Right renal pelvis (tissue), 4 donors: Measurements from ENCODE around the gene TVP23A. TPM values are rescaled to one million over a fixed set of nuclear protein-coding genes. Genes with fewer than 3 reads are reported as not detected.
A peak's percentile ranks its signal among the peaks of the same experiment; 100 is the strongest.
"Not testable (repeated sequence)": the region's sequence is repeated elsewhere in the genome, so short reads cannot be mapped to it uniquely, and the experiment has no call there.

Experiments used
- DNase-seq, 4 donors: peaks; one replicate each; pipeline ENCODE4 v3.0.0-alpha.2; 2013; ENCODE audit warnings: low read depth in 4 of 4, low spot score in 3 of 4, missing footprints in 1 of 4
- polyA plus RNA-seq, 4 donors: library from polyadenylated mRNA; unstranded; fragments of 120-200 nt; gene quantifications; one replicate each; pipeline ENCODE4 v1.2.1, GENCODE V29; 2013; ENCODE audit not compliant: insufficient read length in 4 of 4

TVP23A gene
- polyA plus RNA-seq, 4 donors = 3.0 to 4.1 (median 3.7) TPM

DNA sequence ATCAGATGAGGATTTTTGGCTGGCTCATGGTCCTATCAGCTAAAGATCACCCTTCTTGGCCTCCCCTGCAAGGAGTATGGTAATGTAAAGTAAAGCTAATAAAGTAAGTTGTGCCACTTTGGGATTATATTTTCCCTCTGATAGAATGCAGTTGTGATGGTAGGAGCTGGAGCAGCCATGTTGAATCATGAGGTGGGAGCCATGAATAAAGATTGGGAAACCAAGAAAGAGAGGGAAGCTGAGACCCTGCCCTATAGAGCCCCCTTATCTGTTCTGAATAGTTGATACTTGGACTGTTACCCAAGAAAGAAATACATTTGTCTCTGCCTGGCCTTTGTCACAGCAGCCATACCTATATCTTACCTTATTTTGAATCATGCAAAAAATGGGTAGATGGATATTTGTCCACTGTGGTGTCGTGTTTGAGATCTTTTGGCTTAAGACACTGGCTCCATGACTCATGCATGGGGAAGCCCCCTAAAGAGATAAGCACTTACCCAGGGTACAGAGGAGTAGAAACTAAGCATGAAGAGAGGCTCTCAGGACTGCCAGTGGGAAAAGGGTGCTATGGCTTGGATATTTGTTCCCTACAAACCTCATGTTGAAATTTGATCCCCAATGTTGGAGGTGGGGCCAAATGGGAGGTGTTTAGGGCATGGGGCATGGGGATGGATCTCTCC is 17.7 kb upstream of the TVP23A start:
- DNase-seq = no peak

DNA sequence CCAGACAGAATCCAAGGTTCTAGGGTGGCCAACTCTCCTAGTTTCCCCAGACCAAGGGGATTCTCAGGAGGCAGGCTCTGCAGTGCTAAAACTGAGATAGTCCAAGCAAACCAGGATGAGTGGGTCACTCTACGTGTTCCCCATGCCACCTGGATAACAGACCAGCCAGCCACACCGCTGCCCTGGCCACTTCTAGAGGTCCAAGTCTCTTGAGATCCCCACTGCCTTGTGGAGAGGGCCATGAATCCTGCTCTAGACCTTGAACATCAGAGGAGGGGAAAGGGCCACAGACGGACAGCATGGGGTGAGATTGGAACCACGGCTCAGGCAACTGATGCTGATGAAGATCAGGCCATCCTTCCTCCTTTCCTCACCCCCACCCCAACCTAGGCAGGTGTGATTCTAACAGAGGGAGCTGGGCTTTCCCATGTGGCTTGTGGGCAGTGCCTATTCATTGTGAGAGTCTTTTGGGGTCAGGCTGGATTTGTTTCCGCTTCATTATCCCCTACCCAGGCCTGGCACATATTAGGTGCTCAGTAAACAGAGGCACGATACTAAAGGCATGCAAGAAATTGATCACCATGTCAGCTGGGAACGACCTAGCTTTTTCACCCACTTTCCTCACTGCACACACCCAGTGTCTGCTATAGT is 16.8 kb upstream of the TVP23A start:
- no peak for DNase-seq

DNA sequence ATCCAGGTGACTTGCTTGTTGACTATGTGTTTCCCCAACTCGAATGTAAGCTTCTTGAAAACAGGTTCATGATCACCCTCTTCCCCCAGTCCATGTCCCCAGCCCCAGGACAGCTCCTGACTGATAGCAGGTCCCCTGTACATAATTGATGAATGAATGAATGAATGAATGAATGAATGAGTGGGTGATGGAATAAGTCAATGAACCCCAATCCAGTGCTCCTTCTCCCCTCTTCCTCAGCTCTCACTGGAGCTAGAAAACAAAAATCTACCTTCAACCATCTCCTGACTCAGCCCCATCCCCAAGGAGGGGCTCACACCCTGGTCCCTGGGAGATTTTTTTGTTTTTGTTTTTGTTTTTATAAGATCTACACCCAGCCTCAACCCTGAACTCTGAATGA is 16.2 kb upstream of the TVP23A start:
- no peak for DNase-seq

DNA sequence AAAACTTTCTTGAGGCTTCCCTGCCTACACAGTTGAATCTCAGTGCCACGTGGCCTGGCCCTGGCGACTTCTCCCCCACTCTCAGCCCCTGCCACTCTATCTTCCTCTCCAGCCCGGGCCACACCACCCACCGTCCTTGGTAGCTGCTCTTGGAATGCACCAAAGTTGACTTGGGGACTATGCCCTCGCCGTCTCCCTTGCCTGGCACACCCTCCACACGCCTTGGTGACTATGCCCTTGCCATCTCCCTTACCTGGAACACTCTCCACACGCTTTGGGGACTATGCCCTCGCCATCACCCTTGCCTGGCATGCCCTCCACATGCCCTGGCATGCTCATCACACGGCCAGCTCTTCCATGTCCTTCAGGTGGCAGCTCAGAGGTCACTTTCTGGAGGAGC is 15.5 kb upstream of the TVP23A start:
- DNase-seq = no peak

DNA sequence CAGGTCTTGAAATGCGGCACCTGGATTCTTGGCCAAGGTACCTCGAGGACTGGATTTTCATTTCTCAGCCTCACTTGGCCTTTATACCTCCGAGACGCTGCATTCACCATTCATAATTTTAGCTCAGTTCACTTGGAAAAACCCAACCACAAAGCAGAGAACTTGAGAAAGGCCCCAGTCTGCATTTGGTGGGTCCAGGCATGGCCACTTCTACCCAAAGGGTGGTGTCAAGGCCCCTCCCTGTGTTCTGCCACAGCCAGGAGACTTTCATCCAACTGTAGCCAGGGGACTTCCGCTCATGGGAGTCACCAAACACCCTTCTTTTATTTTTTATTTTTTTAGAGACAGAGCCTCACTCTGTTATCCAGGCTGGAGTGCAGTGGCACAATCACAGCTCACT is 14.7 kb upstream of the TVP23A start:
- no peak for DNase-seq

DNA sequence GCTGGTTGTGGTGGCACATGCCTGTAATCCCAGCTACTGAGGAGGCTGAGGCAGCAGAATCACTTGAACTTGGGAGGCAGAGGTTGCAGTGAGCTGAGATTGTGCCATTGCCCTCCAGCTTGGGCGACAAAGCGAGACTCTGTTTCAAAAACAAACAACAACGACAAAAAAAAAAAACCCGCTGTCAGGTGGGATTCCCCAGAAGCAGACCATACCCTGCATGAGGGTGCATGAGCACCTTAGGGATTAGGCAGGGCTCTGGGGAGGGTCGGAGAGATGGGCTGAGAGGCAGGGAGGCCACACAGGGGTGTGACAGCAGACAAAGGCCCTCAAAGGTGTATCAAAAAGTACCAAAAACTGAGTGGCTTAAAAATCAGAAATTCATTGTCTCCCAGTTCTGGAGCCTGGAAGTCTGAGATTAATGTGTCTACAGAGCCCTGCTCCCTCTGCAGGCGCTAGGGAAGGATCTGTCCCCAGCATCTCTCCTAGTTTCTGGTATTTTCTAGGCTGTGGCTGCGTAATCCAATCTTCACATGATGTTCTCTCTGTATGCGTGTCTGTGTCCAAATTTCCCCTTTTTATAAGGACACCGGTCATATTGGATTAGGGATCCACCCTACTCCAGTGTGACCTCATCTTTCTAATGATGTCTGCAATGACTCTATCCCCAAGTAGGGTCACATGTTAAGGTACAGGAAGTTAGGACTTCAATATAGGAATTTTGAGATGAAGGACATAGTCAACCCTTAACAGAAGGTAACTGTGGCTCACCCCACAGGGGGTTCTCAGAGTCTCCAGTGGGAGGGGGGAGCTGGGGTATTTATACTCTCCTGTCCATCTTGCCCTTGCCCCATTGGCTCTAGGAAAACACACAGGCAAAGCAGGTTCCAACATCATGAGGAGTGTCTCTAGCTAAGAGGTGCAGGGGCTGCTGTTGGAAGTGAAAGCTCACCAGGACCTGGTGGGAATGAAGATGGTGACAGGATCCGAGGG is 13.6 kb upstream of the TVP23A start:
- no peak for DNase-seq

DNA sequence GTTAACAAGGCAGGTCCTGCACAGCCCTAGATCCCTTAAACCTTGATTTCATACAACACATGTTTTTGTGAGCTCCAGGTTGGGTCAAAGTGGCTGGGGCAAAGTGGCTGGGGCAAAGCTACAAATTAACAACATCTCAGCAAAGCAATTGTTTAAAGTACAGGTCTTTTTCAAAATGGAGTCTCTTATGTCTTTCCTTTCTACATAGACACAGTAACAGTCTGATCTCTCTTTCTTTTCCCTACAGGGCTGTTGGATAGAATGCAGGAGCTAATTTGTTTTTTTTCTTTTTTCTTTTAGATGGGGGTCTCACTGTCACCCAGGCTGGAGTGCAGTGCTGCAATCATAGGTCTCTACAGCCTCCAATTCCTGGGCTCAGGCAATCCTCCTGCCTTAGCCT is 11.6 kb upstream of the TVP23A start:
- DNase-seq = not testable (repeated sequence)

DNA sequence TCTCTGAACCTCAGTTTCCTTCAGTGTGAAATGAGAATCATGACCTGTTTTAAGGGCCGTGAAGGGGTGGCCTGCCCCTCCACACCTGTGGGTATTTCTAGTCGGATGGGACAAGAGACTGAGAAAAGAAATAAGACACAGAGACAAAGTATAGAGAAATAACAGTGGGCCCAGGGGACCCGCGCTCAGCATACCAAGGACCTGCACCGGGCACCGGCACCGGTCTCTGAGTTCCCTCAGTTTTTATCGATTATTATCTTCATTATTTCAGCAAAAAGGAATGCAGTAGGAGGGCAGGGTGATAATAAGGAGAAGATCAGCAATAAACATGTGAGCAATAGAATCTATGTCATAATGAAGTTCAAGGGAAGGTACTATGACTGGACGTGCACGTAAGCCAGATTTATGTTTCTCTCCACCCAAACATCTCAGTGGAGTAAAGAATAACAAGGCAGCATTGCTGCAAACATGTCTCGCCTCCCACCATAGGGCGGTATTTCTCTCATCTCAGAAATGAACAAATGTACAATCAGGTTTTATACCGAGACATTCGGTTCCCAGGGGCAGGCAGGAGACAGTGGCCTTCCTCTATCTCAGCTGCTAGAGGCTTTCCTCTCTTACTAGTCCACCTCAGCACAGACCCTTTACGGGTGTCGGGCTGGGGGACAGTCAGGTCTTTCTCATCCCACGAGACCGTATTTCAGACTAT is 10.9 kb upstream of the TVP23A start:
- DNase-seq = not testable (repeated sequence)

DNA sequence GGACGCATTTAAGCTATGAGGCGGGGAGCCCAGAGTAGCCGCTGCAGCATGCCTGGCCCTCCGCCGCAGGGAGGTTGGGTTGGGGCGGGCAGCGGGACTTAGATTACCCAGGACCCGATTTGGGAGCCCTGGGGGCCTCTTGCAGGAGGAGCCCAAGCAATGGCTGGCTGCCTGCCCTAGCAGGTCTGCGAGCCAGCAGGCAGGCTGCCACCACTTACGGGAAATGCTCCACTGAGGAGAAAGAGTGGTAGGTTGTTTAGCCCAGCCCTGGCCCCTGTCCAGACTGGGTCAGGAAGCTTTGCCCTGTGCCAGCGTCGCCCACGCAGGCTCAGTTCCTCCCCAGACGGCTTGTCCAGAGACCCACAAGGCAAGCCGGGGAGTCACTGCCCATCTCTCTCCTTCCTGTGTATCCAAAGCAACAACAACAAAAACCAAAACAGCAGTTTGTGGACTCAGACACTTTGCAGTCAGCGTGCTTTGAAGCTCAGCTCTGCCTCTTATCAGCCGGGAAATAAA is 10.3 kb upstream of the TVP23A start:
- DNase-seq = peak in 3 of 4 donors; percentile 23 to 47 (median 33)

DNA sequence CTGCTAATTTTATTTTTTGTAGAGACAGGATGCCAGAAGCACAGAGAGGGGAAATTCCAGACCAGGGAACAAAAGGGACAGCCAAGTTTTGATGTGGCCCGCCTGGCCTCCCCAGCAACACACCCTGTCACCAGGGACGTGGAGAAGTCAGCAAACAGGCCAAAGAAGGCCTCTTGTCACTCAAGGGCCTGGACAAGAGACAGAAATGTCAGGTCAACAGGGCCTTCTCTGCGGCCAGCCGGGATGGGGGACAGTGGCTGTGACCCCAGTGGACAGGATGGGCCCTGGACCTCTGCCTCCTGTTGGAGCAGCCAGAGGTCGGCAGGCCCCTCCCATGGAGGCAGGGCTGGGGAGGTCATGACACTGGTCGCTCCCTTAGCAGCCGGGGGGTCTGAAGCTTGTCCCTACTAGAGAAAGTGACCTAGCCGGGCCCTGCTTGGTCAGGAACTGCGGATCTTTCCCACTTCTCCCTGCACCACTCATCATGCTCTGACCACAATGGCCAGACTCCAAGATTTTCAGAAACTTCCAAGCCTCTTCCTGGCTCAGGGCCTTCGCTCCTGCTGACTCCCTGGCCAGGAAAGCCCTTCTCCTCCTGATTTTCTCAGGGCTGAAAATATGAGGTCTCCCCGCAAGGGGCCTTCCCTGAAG is 9.2 kb upstream of the TVP23A start:
- peak in 3 of 4 donors; percentile 18 to 48 (median 26) for DNase-seq

DNA sequence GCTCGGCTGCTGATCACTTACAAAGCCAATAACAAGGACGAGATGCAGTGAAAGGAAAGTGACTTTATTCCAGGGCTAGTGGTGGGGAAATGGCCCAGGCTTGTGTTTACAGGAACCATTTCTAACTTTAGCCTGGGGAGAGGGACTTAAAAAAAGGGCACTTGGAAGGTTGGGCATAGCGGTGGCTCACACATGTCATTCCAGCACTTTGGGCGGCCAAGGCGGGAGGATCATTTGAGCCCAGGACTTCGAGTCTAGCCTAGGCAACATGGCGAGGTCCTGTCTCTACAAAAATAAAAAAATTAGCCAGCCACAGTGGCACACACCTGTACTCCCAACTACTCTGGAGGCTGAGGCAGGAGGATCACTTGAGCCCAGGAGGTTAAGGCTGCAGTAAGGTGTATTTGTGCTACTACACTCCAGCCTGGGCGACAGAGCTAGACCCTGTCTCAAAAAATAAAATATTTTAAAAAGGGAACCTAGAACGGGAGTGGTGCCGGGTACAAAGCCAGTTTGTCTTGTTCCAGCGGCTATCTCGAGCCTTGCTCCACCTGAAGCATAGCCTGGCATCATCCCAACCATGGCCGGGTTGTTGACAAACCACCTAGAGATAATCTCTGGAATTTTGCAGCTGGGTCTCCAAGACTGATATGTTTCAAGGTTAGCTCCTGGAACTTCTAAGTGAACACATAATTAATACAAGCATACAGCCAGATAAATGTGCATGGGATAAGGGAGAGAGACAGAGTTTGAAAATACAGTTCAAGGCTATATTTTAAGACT is 5.7 kb upstream of the TVP23A start:
- DNase-seq = no peak

DNA sequence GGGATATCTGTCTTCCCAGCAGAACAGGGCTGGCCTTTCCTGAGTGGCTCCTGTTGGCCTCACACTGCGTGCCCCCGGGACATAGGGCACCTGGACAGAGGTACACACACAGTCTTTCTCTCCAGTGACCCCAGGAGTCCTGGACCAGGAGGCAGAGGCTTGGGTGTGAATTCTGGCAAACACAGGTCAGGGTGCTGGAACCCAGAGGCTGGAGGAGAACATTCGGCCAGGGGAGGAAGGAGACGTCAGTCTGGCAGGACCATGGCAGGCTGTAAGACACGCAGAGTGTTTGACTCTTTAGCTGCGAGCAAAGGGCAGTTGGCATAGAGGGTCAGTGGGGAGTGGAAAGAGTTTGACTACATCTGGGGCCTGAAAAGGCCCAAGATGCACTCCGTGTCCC is 4.1 kb upstream of the TVP23A start:
- no peak for DNase-seq

DNA sequence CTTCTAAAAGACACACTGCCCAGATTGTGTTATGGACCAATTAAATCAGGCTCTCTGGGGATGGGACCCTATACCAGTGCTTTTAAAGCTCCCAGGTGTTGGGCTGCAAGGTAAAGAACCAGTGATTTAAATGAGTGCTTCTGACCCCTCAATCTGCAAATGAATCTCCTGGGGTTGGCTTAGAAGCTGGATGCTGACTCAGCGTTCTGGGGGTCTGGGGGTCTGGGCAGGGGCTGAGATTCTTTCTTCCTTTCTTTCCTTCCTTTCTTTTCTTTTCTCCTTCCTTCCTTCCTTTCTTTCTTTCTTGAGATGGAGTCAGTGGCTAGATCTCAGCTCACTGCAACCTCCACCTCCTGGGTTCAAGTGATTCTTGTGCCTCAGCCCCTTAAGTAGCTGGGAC is 2.0 kb upstream of the TVP23A start:
- DNase-seq = no peak

DNA sequence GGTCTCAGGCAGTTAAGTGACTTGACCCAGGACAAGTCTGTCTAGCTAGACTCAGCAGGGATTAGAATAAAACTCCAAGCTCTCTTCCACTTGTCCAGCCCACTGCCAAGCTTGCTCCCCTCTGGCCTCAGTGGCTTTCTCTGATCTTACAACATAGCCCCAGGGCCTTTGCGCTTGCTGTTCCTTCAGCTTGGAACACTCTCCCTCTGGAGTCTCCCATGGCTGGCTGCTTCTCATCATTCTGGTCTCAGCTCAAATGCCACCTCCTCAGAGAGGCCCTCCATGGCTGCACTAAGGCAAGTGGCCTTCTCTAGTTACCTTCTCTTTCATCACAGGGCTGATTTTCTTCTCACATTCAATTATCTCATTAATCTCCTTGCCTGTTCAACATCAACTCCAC is 1.1 kb downstream of the TVP23A start:
- DNase-seq = no peak

DNA sequence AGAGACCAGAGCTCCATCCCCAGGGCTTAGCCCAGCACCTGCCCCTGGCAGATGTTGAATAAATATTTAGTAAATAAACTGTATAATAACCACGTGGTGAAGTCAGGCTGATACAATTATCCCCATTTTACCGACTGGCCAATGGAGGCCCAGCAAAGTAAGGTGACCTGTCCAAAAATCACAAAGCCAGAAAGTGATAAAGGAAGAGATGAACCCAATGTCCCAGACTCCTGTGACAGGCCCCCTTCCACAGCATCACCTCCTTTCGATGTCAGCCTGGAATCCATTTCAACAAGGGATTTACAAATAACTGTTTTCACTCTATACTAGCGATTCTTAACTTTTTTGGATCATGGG is 5.5 kb downstream of the TVP23A start:
- no peak for DNase-seq

DNA sequence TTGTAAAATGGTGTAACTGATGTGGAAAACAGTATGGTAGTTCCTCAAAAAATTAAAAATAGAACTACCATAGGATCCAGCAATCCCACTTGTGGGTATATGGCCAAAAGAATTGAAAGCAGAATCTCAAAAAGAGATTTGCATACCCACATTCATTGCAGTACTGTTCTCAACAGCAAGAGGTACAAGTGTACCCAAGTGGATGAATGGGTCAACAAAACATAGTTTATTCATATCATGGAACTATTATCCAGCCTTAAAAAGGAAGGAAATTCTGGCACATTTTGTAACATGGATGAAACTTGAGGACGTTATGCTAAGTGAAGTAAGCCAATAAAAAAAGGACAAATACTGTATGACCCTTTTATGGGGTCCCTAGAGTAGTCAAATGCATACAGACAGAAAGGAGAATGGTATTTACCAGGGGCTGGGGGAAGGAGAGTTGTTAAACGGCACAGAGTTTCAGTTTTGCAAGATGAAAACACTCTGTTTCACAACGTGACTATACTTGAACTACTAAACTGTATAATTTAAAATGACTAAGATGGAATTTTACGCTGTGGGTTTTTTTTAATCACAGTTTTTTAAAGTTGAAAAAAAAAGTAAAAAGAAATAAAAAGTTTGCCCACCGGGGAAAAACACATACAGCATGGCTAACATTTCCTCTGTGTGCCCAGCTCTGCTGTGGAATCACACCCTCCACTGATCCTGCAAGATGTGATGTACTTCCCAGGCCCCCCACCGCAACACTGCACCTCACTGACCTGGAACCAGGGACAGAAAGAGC is 6.1 kb downstream of the TVP23A start:
- no peak for DNase-seq

DNA sequence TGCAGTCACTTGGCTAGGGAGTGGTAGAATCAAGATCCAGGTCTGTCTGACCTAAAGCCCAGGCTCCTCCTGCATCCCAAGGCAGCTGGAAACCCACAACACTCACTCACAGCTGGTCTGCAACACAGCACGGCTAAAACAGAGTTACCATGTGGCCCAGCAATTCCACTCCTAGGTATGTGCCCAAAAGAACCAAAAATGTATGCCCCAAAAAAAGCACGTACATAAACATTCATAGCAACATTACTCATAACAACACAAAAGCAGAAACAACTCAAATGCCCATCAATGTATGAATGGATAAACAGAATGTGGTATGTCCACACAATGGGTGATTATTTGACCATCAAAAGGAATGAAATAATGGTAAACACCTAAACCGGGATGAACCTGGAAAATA is 8.9 kb downstream of the TVP23A start:
- no peak for DNase-seq

DNA sequence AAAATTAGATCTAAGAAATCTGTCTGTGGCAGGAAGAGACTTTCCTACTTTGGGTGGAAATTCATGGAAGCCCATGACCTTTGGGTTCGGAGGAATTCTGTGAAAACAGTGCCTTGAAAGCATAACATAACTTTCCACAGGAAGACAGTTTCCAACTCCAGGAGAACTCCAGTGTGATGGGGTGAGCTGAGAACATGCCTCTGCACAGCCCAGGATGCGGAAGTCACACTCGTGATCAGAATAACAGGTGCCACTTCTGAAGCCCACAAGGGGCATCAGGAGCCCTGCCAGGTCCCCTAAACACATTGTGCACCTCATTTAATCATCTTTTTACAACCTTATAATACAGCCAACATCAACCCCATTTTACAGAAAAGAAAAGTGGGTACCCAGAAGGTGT is 9.7 kb downstream of the TVP23A start:
- DNase-seq = no peak

DNA sequence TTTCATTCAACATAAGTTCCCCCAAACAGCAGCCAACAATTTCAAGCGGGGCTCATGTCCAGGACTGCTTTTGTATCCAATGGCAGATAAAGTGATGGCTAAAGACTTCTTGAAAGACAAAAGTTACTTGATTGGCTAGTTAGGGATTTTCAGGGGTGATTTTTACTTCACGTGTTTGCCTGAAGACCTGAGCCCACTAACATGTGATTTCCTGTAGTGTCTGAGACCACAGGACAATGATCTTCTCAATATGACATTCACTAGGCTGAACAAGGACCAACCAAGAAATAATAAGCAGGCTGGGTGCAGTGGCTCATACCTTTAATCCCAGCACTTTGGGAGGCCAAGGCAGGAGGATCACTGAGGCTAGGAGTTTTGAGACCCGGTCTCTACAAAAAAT is 10.4 kb downstream of the TVP23A start:
- no peak for DNase-seq
